Sigmoid colon (tissue), 4 donors: ENCODE measurements around the gene PLD6.

Experiments
- EP300 ChIP-seq, 4 donors: sonication (generic); formaldehyde crosslinking; IDR thresholded peaks; one replicate each; pipeline ENCODE4 v1.6.1; 2017; ENCODE audit warnings: antibody characterized with exemption in 4 of 4
- TF ChIP-seq, protein P1 (sequence below), 4 experiments: fragments of 450-650 bp in 3 of 4; fragments of 200-600 bp in 1 of 4; IDR thresholded peaks; one replicate each; pipeline ENCODE4 v1.5.1; 2016 to 2019; ENCODE audit warnings: antibody characterized with exemption in 4 of 4, mild to moderate bottlenecking in 3 of 4, moderate library complexity in 2 of 4

DNA sequence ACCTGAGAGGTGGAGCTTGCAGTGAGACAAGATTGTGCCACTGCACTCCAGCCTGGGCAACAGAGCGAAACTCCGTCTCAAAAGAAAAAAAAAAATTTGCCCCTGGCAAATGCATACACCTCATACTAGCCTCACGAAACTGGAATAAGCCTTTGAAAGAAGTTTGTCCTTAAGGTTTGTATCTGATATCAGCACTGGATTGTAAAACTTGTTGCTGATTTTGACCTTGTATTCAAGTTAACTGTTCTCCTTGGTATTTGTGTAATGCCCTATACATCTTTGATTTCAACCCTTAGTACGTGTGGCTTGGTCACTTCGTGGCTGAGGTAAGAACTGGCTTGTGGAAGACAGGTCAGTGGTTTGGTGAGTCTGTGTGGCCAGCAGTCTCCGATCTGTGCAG, 37.0 kb upstream of the PLD6 start:
- TF ChIP-seq, protein P1, sequence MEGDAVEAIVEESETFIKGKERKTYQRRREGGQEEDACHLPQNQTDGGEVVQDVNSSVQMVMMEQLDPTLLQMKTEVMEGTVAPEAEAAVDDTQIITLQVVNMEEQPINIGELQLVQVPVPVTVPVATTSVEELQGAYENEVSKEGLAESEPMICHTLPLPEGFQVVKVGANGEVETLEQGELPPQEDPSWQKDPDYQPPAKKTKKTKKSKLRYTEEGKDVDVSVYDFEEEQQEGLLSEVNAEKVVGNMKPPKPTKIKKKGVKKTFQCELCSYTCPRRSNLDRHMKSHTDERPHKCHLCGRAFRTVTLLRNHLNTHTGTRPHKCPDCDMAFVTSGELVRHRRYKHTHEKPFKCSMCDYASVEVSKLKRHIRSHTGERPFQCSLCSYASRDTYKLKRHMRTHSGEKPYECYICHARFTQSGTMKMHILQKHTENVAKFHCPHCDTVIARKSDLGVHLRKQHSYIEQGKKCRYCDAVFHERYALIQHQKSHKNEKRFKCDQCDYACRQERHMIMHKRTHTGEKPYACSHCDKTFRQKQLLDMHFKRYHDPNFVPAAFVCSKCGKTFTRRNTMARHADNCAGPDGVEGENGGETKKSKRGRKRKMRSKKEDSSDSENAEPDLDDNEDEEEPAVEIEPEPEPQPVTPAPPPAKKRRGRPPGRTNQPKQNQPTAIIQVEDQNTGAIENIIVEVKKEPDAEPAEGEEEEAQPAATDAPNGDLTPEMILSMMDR (IDR thresholded peaks at IDR 0.05), result no peak
- no peak for TF ChIP-seq EP300 (IDR thresholded peaks at IDR 0.05)
